Mesothelial cell of epicardium (in vitro differentiated cells): ENCODE measurements around the gene CAPN12. TPM values are rescaled to one million over a fixed set of nuclear protein-coding genes. Genes with fewer than 3 reads are reported as not detected.
A peak's percentile ranks its signal among the peaks of the same experiment; 100 is the strongest.

Experiments
- DNase-seq, 2 experiments: peaks; one replicate each; pipeline ENCODE4 v3.0.0; 2021; ENCODE audit warnings: low spot score in 2 of 2; ENCODE audit not compliant: unreplicated experiment in 2 of 2
- H3K27ac Mint-ChIP-seq: 2 replicates; pipeline ENCODE4 v1.8.0; 2021; ENCODE audit warnings: mixed read lengths
- H3K27me3 Mint-ChIP-seq: 2 replicates; pipeline ENCODE4 v1.8.0; 2021; ENCODE audit warnings: low read depth, mixed read lengths
- H3K36me3 Mint-ChIP-seq: 2 replicates; pipeline ENCODE4 v1.8.0; 2021; ENCODE audit warnings: mixed read lengths
- H3K4me1 Mint-ChIP-seq: 2 replicates; pipeline ENCODE4 v1.8.0; 2021; ENCODE audit warnings: mixed read lengths
- H3K4me3 Mint-ChIP-seq: 2 replicates; pipeline ENCODE4 v1.8.0; 2021; ENCODE audit warnings: mild to moderate bottlenecking, moderate library complexity, mixed read lengths
- H3K9me3 Mint-ChIP-seq: 2 replicates; pipeline ENCODE4 v1.8.0; 2021; ENCODE audit warnings: mixed read lengths
- CTCF ChIP-seq: fragments of 200-600 bp; sonication (generic); IDR thresholded peaks from one replicate; pipeline ENCODE4 v1.5.0; 2021; ENCODE audit warnings: antibody characterized with exemption; ENCODE audit not compliant: unreplicated experiment
- total RNA-seq: library from RNA; stranded (reverse); gene quantifications from 3 replicates; pipeline ENCODE4 v1.2.1, GENCODE V29; 2021

Gene CAPN12
- total RNA-seq, 1 donor from 2014 or later: 6.7 TPM

- peak overlapping the region; percentile 81 for H3K27ac Mint-ChIP-seq
- no peak for TF ChIP-seq CTCF
- H3K27me3 Mint-ChIP-seq: no peaks in the 10 kb centered on the region
- H3K9me3 Mint-ChIP-seq: no peaks in the 10 kb centered on the region
- H3K4me1 Mint-ChIP-seq: peaks cover 31% of the 10 kb centered on the region
- H3K4me3 Mint-ChIP-seq: no peak overlapping the region
- peaks cover 18% of the 10 kb centered on the region for H3K36me3 Mint-ChIP-seq
- DNase-seq: no peak
Measured at GRCh38 chr19:38699027-38699346, 45.3 kb downstream of the CAPN12 start.

GRCh38 chr19:38698225-38699026, 45.8 kb downstream of the CAPN12 start:
- Mint-ChIP-seq H3K27ac (peak overlapping the region; percentile 81), H3K9me3 (no peaks in the 10 kb centered on the region), H3K27me3 (no peaks in the 10 kb centered on the region), H3K4me1 (peaks cover 37% of the 10 kb centered on the region), H3K4me3 (no peak overlapping the region), H3K36me3 (peaks cover 12% of the 10 kb centered on the region)
- no peak for DNase-seq
- TF ChIP-seq CTCF: no peak

GRCh38 chr19:38697641-38698071, 46.6 kb downstream of the CAPN12 start:
- H3K4me1 Mint-ChIP-seq: peaks cover 44% of the 10 kb centered on the region
- H3K9me3 Mint-ChIP-seq: no peaks in the 10 kb centered on the region
- peak overlapping the region; percentile 81 for H3K27ac Mint-ChIP-seq
- H3K27me3 Mint-ChIP-seq: no peaks in the 10 kb centered on the region
- DNase-seq: no peak
- peaks cover 11% of the 10 kb centered on the region for H3K36me3 Mint-ChIP-seq
- no peak for TF ChIP-seq CTCF
- no peak overlapping the region for H3K4me3 Mint-ChIP-seq

- Mint-ChIP-seq H3K4me1 (peaks cover 48% of the 10 kb centered on the region), H3K27me3 (no peaks in the 10 kb centered on the region), H3K9me3 (no peaks in the 10 kb centered on the region), H3K36me3 (peaks cover 11% of the 10 kb centered on the region), H3K4me3 (no peak overlapping the region), H3K27ac (peak overlapping the region; percentile 100)
- no peak for DNase-seq
- no peak for TF ChIP-seq CTCF
Measured at GRCh38 chr19:38697197-38697596, 47.1 kb downstream of the CAPN12 start.

- Mint-ChIP-seq H3K4me1 (peaks cover 53% of the 10 kb centered on the region), H3K27me3 (no peaks in the 10 kb centered on the region), H3K27ac (peak overlapping the region; percentile 100), H3K9me3 (no peaks in the 10 kb centered on the region), H3K36me3 (peaks cover 13% of the 10 kb centered on the region), H3K4me3 (no peak overlapping the region)
- no peak for DNase-seq
- TF ChIP-seq CTCF: no peak
Measured at GRCh38 chr19:38696729-38697055, 47.6 kb downstream of the CAPN12 start.
